Peyer's patch (tissue), 4 donors: ENCODE results near the gene PYROXD2. TPM values are rescaled to one million over a fixed set of nuclear protein-coding genes. Genes with fewer than 3 reads are reported as not detected.

ENCODE experiments used
- DNase-seq, 3 donors: peaks; one replicate each; pipeline ENCODE4 v3.0.0-alpha.2; 2017 to 2019
- H3K27ac ChIP-seq, 4 donors: fragments of 200-600 bp; sonication (generic); one replicate each; pipeline ENCODE4 v1.5.1; 2016 to 2019
- H3K27me3 ChIP-seq, 2 donors: fragments of 200-600 bp; sonication (generic); one replicate each; pipeline ENCODE4 v1.5.1; 2019
- H3K36me3 ChIP-seq, 3 donors: fragments of 200-600 bp; sonication (generic); one replicate each; pipeline ENCODE4 v1.5.1; 2016 to 2019
- H3K4me1 ChIP-seq, 4 donors: fragments of 200-600 bp; sonication (generic); one replicate each; pipeline ENCODE4 v1.5.1; 2016 to 2019
- H3K4me3 ChIP-seq, 4 donors: fragments of 200-600 bp; sonication (generic); 1 replicate in 3 of 4; 2 replicates in 1 of 4; pipeline ENCODE4 v1.5.1; 2016 to 2019; ENCODE audit warnings: mild to moderate bottlenecking in 1 of 4
- H3K9me3 ChIP-seq, 4 donors: fragments of 200-600 bp; sonication (generic); one replicate each; pipeline ENCODE4 v1.5.1; 2016 to 2019; ENCODE audit warnings: mild to moderate bottlenecking in 1 of 4
- POLR2A ChIP-seq, 2 donors: fragments of 450-650 bp; IDR thresholded peaks; one replicate each; pipeline ENCODE4 v1.5.1; 2017; ENCODE audit warnings: antibody characterized with exemption in 2 of 2, mild to moderate bottlenecking in 2 of 2, moderate library complexity in 2 of 2
- total RNA-seq, 4 donors: library from RNA; depleted of rRNA; stranded (reverse); fragments of >200 nt; gene quantifications; one replicate each; pipeline ENCODE4 v1.1.0, GENCODE V29; 2016
- TF ChIP-seq, protein P1 (sequence below), 6 experiments: fragments of 450-650 bp in 4 of 6; fragments of 200-600 bp in 2 of 6; sonication (generic) in 1 of 6; IDR thresholded peaks; one replicate each; pipeline ENCODE4 v1.5.1; 2017 to 2019; ENCODE audit warnings: antibody characterized with exemption in 6 of 6, mild to moderate bottlenecking in 3 of 6, moderate library complexity in 1 of 6

PYROXD2 gene
- total RNA-seq, 4 donors from 2014 or later, result 7.0 to 23.1 (median 11.5) TPM

DNA sequence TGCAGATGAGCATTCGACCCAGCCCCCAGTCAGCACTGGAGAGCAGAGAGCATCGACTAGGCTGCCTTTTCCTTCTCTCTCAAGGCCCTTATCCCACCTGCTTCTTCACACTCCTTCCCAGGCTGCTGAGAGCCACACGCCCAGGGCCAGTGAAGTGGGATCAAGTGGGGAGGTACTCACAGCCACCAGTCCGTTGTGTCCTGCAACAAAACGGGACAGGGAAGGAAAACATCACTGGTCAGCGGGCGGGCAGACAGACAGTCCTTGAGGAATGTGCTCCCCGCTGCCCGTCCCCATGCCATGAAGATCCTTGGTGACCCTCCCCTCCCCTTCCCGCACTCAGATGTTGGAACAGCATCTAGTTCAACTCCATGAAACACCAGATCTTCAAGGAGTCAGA, 4.2 kb downstream of the PYROXD2 start:
- TF ChIP-seq, protein P1, sequence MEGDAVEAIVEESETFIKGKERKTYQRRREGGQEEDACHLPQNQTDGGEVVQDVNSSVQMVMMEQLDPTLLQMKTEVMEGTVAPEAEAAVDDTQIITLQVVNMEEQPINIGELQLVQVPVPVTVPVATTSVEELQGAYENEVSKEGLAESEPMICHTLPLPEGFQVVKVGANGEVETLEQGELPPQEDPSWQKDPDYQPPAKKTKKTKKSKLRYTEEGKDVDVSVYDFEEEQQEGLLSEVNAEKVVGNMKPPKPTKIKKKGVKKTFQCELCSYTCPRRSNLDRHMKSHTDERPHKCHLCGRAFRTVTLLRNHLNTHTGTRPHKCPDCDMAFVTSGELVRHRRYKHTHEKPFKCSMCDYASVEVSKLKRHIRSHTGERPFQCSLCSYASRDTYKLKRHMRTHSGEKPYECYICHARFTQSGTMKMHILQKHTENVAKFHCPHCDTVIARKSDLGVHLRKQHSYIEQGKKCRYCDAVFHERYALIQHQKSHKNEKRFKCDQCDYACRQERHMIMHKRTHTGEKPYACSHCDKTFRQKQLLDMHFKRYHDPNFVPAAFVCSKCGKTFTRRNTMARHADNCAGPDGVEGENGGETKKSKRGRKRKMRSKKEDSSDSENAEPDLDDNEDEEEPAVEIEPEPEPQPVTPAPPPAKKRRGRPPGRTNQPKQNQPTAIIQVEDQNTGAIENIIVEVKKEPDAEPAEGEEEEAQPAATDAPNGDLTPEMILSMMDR (IDR thresholded peaks at IDR 0.05), result no peak
- TF ChIP-seq POLR2A (IDR thresholded peaks at IDR 0.05), result no peak
- no peak for DNase-seq
- no peak overlapping the region for H3K27ac ChIP-seq
- H3K4me3 ChIP-seq, result no peak overlapping the region
- peaks cover 0 to 6% (median 3%) of the 10 kb centered on the region in 4 donors for H3K4me1 ChIP-seq
- no peaks in the 10 kb centered on the region for H3K36me3 ChIP-seq
- H3K9me3 ChIP-seq, result no peaks in the 10 kb centered on the region
- no peaks in the 10 kb centered on the region for H3K27me3 ChIP-seq

DNA sequence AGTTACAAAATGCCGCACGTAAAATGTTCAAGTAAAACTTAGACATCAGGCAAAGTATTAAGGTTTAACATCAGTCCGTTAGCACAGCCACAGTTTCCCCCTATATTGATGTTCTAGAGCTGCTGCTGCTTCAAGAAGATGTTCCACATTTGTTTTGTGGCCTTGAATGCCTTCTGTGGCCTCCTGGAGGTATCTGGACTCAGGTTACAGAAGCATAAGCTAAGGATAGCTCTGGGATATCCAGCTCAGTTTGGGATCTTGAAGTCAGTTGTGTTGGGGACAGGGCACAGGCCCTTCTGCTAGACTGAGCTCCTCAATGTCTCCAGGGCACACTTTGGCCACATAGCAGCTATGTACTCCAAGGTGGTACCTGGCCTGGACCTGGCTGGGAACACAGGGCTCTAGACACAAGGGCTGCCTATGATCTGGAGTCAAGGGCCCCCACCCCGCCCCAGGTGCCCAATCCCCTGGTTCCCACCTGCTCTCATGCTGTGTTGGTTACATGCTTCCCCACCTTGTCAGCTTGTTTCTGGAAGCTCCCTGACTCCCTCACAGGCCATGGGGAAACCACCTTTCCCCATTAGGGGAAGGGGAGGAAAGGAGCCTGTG, 4.7 kb downstream of the PYROXD2 start:
- Histone ChIP-seq H3K9me3 (no peaks in the 10 kb centered on the region), H3K27ac (no peak overlapping the region), H3K36me3 (no peaks in the 10 kb centered on the region), H3K4me3 (no peak overlapping the region), H3K27me3 (no peaks in the 10 kb centered on the region), H3K4me1 (peaks cover 0 to 4% (median under 1%) of the 10 kb centered on the region in 4 donors)
- TF ChIP-seq, protein P1 (IDR thresholded peaks at IDR 0.05), result no peak
- TF ChIP-seq POLR2A (IDR thresholded peaks at IDR 0.05), result no peak
- no peak for DNase-seq

DNA sequence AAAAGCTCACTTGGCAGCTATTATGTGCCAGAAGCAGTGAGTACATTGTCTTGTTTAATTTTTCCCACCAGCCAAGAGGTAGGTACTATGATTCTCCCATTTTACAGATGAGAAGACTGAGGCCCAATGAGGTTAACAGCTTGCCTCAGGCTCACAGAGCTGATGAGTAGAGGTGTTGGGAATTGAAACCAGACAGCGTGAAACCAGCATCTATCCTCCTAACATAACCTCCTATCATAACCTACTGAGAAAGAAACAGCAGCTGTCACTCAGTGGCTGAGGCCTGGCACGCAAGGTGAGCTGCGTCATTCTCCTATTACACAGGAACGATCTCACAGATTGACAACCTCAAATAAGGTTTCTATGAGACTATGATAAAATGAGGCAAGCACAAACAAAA, 6.2 kb downstream of the PYROXD2 start:
- no peaks in the 10 kb centered on the region for H3K4me1 ChIP-seq
- no peak for DNase-seq
- H3K9me3 ChIP-seq, result no peaks in the 10 kb centered on the region
- no peaks in the 10 kb centered on the region for H3K36me3 ChIP-seq
- no peak overlapping the region for H3K27ac ChIP-seq
- TF ChIP-seq, protein P1 (IDR thresholded peaks at IDR 0.05), result no peak
- TF ChIP-seq POLR2A (IDR thresholded peaks at IDR 0.05), result no peak
- H3K4me3 ChIP-seq, result no peak overlapping the region
- no peaks in the 10 kb centered on the region for H3K27me3 ChIP-seq

- H3K27me3 ChIP-seq, result no peaks in the 10 kb centered on the region
- no peaks in the 10 kb centered on the region for H3K9me3 ChIP-seq
- H3K4me3 ChIP-seq, result no peak overlapping the region
- H3K36me3 ChIP-seq, result no peaks in the 10 kb centered on the region
- DNase-seq, result peak in 1 of 3 donors; percentile 3
- no peak overlapping the region for H3K27ac ChIP-seq
- TF ChIP-seq POLR2A (IDR thresholded peaks at IDR 0.05), result no peak
- no peaks in the 10 kb centered on the region for H3K4me1 ChIP-seq
Measured at GRCh38 chr10:98407744-98408241, 7.2 kb downstream of the PYROXD2 start.

- no peak overlapping the region for H3K27ac ChIP-seq
- TF ChIP-seq, protein P1 (IDR thresholded peaks at IDR 0.05), result no peak
- TF ChIP-seq POLR2A (IDR thresholded peaks at IDR 0.05), result no peak
- H3K4me3 ChIP-seq, result no peak overlapping the region
- no peaks in the 10 kb centered on the region for H3K9me3 ChIP-seq
- no peaks in the 10 kb centered on the region for H3K4me1 ChIP-seq
- H3K27me3 ChIP-seq, result no peaks in the 10 kb centered on the region
- no peaks in the 10 kb centered on the region for H3K36me3 ChIP-seq
- no peak for DNase-seq
Measured at GRCh38 chr10:98407017-98407743, 7.8 kb downstream of the PYROXD2 start.

DNA sequence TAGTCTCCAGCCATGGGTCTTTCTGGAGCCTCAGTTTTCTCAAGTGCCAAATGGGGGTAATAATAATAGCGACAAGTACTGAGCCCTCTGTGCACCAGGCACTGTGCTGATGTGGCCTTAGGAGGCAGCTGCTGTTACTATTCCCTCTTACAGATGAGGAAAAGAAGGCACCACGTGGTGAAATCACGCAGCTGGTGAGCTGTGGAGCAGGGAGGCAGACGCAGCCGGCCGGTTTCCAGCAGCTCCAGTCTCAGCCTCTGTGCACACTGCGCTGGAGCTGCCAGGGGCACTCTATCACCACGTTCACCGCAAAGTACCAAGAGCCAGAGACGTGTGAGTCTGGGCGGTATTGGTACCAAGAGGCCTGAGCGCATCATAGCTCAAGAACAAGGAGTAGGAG, 9.6 kb downstream of the PYROXD2 start:
- no peak for DNase-seq
- H3K27ac ChIP-seq, result peak overlapping the region in 1 of 4 donors; percentile 3
- TF ChIP-seq, protein P1 (IDR thresholded peaks at IDR 0.05), result no peak
- no peak for TF ChIP-seq POLR2A (IDR thresholded peaks at IDR 0.05)
- no peaks in the 10 kb centered on the region for H3K36me3 ChIP-seq
- no peaks in the 10 kb centered on the region for H3K4me1 ChIP-seq
- no peaks in the 10 kb centered on the region for H3K9me3 ChIP-seq
- no peaks in the 10 kb centered on the region for H3K27me3 ChIP-seq
- no peak overlapping the region for H3K4me3 ChIP-seq
